ENCODE results near the gene TRIM10.

Gene TRIM10

DNA sequence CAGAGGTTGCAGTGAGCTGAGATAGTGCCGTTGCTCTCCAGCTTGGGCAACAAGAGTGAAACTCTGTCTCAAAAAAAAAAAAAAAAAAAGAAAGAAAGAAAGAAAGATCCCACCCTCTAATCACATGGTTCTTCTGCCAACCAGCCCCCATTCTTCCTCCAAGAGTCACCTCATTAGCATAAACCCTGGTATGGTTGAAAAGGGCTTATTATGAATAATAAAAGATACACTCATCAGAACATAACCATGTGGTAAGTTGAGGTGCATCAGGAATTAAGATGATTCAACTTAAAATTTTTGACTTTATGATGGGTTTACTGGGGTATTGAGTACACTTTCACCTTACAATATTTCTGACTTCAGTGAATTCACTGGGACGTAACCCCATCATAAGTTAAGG, 25.9 kb downstream of the TRIM10 start:
- no peak overlapping the region for H3K4me3 ChIP-seq (ENCODE audit: low read depth, low read length)
- no peak for DNase-seq (ENCODE audit: low read depth)
- TF ChIP-seq, protein P1, sequence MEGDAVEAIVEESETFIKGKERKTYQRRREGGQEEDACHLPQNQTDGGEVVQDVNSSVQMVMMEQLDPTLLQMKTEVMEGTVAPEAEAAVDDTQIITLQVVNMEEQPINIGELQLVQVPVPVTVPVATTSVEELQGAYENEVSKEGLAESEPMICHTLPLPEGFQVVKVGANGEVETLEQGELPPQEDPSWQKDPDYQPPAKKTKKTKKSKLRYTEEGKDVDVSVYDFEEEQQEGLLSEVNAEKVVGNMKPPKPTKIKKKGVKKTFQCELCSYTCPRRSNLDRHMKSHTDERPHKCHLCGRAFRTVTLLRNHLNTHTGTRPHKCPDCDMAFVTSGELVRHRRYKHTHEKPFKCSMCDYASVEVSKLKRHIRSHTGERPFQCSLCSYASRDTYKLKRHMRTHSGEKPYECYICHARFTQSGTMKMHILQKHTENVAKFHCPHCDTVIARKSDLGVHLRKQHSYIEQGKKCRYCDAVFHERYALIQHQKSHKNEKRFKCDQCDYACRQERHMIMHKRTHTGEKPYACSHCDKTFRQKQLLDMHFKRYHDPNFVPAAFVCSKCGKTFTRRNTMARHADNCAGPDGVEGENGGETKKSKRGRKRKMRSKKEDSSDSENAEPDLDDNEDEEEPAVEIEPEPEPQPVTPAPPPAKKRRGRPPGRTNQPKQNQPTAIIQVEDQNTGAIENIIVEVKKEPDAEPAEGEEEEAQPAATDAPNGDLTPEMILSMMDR (IDR thresholded peaks at IDR 0.05; ENCODE audit: low read depth, low read length, missing control alignments): no peak

DNA sequence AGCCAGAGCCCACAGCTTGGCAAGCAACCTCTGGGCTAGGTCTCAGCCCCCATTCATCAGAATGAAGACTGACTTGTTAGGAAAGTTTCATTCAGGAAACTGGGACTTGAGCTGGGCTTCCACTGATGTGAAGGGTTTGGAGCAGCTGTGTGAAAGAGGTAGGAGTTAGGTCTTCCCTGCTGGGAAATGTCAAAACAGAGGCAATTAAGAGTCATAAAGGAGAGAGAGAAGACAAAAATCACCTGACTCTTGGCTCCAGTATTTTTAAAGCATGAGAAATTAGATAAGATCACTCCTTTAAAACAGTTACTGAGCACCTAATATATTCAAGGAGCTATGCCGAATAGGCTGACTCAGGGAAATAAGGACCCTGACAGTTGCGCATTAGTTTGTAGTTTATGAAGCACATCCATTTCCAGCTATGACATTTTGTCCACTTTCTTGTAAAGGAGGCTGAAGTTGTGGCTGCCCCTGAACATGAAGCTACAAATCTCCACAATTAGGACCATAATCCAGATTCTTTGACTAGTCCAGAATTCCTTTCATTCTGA, 29.0 kb downstream of the TRIM10 start:
- TF ChIP-seq, protein P1 (IDR thresholded peaks at IDR 0.05; ENCODE audit: low read depth, low read length, missing control alignments): no peak
- no peak for DNase-seq (ENCODE audit: low read depth)
- H3K4me3 ChIP-seq (ENCODE audit: low read depth, low read length): no peak overlapping the region

- H3K4me3 ChIP-seq (ENCODE audit: low read depth, low read length): no peak overlapping the region
- DNase-seq (ENCODE audit: low read depth): peak; percentile 46
- TF ChIP-seq, protein P1 (IDR thresholded peaks at IDR 0.05; ENCODE audit: low read depth, low read length, missing control alignments): peak; percentile 98
Measured at GRCh38 chr6:30130887-30131862, 29.8 kb downstream of the TRIM10 start.

DNA sequence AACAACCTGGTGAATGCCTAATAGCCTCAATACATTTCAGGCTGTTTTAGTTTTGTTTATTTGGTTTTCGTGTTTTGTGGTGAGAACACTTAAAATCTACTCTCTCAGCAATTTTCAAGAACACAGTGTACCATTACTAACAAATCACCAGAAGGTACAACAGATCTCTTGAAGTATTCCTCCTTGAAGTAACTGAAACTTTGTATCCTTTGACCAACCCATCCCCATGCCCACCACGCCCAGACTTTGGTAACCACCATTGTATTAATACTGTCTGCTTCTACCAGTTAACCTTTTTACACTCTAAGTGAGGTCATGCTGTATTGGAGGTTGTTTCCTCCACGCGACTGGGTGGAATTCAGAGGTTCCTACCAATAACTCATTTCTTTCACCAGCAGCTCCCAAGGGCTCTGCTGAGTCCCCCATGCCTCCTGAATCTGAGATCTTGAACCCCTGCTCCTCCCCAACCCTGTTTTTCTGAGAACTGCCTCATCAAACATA, 30.8 kb downstream of the TRIM10 start:
- TF ChIP-seq, protein P1 (IDR thresholded peaks at IDR 0.05; ENCODE audit: low read depth, low read length, missing control alignments): no peak
- H3K4me3 ChIP-seq (ENCODE audit: low read depth, low read length): no peak overlapping the region
- DNase-seq (ENCODE audit: low read depth): no peak

- DNase-seq (ENCODE audit: low read depth): no peak
Measured at GRCh38 chr6:30129265-30130178, 31.5 kb downstream of the TRIM10 start.

More at GRCh38 chr6:30129265-30130178, 31.5 kb downstream of the TRIM10 start:
- no peak overlapping the region for H3K4me3 ChIP-seq (ENCODE audit: low read depth, low read length)
- TF ChIP-seq, protein P1 (IDR thresholded peaks at IDR 0.05; ENCODE audit: low read depth, low read length, missing control alignments): no peak

Data from GM12864 (cell line).